Measurements from ENCODE around the gene DTD1. TPM values are rescaled to one million over a fixed set of nuclear protein-coding genes. Genes with fewer than 3 reads are reported as not detected.

Gene DTD1
- total RNA-seq, 3 donors from 2014 or later, result 24.1 to 34.6 (median 26.2) TPM

GRCh38 chr20:18698735-18699380, 111.0 kb downstream of the DTD1 start:
- no peaks in the 10 kb centered on the region for H3K27me3 ChIP-seq
- no peak for TF ChIP-seq POLR2AphosphoS5 (IDR thresholded peaks at IDR 0.05)
- no peak for TF ChIP-seq POLR2A (IDR thresholded peaks at IDR 0.05)
- no peak for TF ChIP-seq CTCF (IDR thresholded peaks at IDR 0.05)
- H3K9me3 ChIP-seq, result no peaks in the 10 kb centered on the region
- DNase-seq (ENCODE audit: low spot score in 2 of 2), result no peak
- intact Hi-C loops (cut with DNase I; ENCODE audit: low total_unique reads), result no loop called here
- H3K27ac ChIP-seq, result no peak overlapping the region
- H3K4me1 ChIP-seq, result no peaks in the 10 kb centered on the region
- H3K36me3 ChIP-seq, result no peaks in the 10 kb centered on the region
- no peak overlapping the region for H3K4me3 ChIP-seq

GRCh38 chr20:18701969-18702368, 114.1 kb downstream of the DTD1 start:
- Histone ChIP-seq H3K4me3 (no peak overlapping the region), H3K9me3 (no peaks in the 10 kb centered on the region), H3K36me3 (no peaks in the 10 kb centered on the region), H3K27ac (no peak overlapping the region), H3K4me1 (no peaks in the 10 kb centered on the region), H3K27me3 (no peaks in the 10 kb centered on the region)
- TF ChIP-seq CTCF (IDR thresholded peaks at IDR 0.05), result no peak
- TF ChIP-seq POLR2AphosphoS5 (IDR thresholded peaks at IDR 0.05), result no peak
- no peak for TF ChIP-seq POLR2A (IDR thresholded peaks at IDR 0.05)
- DNase-seq (ENCODE audit: low spot score in 2 of 2), result no peak
- intact Hi-C loops (cut with DNase I; ENCODE audit: low total_unique reads), result no loop called here

GRCh38 chr20:18702736-18703135, 114.9 kb downstream of the DTD1 start:
- Histone ChIP-seq H3K9me3 (no peaks in the 10 kb centered on the region), H3K4me1 (no peaks in the 10 kb centered on the region), H3K4me3 (no peak overlapping the region), H3K27me3 (no peaks in the 10 kb centered on the region), H3K36me3 (no peaks in the 10 kb centered on the region), H3K27ac (no peak overlapping the region)
- intact Hi-C loops (cut with DNase I; ENCODE audit: low total_unique reads), result no loop called here
- TF ChIP-seq POLR2AphosphoS5 (IDR thresholded peaks at IDR 0.05), result no peak
- TF ChIP-seq POLR2A (IDR thresholded peaks at IDR 0.05), result no peak
- TF ChIP-seq CTCF (IDR thresholded peaks at IDR 0.05), result no peak
- DNase-seq (ENCODE audit: low spot score in 2 of 2), result no peak

GRCh38 chr20:18705490-18705889, 117.6 kb downstream of the DTD1 start:
- intact Hi-C loops (cut with DNase I; ENCODE audit: low total_unique reads), result no loop called here
- Histone ChIP-seq H3K4me1 (no peaks in the 10 kb centered on the region), H3K36me3 (no peaks in the 10 kb centered on the region), H3K27ac (no peak overlapping the region), H3K4me3 (no peak overlapping the region), H3K9me3 (no peaks in the 10 kb centered on the region), H3K27me3 (no peaks in the 10 kb centered on the region)
- DNase-seq (ENCODE audit: low spot score in 2 of 2), result no peak
- TF ChIP-seq POLR2A (IDR thresholded peaks at IDR 0.05), result no peak
- no peak for TF ChIP-seq POLR2AphosphoS5 (IDR thresholded peaks at IDR 0.05)
- no peak for TF ChIP-seq CTCF (IDR thresholded peaks at IDR 0.05)

GRCh38 chr20:18705910-18706309, 118.1 kb downstream of the DTD1 start:
- Histone ChIP-seq H3K27ac (no peak overlapping the region), H3K27me3 (no peaks in the 10 kb centered on the region), H3K9me3 (no peaks in the 10 kb centered on the region), H3K4me1 (no peaks in the 10 kb centered on the region), H3K4me3 (no peak overlapping the region), H3K36me3 (no peaks in the 10 kb centered on the region)
- DNase-seq (ENCODE audit: low spot score in 2 of 2), result no peak
- intact Hi-C loops (cut with DNase I; ENCODE audit: low total_unique reads), result no loop called here
- TF ChIP-seq POLR2A (IDR thresholded peaks at IDR 0.05), result no peak
- TF ChIP-seq POLR2AphosphoS5 (IDR thresholded peaks at IDR 0.05), result no peak
- TF ChIP-seq CTCF (IDR thresholded peaks at IDR 0.05), result no peak

Data from breast epithelium (tissue), 4 donors.